Measurements from ENCODE around the gene KLK7.
"Not testable (repeated sequence)": the region's sequence is repeated elsewhere in the genome, so short reads cannot be mapped to it uniquely, and the experiment has no call there.

The KLK7 gene

DNA sequence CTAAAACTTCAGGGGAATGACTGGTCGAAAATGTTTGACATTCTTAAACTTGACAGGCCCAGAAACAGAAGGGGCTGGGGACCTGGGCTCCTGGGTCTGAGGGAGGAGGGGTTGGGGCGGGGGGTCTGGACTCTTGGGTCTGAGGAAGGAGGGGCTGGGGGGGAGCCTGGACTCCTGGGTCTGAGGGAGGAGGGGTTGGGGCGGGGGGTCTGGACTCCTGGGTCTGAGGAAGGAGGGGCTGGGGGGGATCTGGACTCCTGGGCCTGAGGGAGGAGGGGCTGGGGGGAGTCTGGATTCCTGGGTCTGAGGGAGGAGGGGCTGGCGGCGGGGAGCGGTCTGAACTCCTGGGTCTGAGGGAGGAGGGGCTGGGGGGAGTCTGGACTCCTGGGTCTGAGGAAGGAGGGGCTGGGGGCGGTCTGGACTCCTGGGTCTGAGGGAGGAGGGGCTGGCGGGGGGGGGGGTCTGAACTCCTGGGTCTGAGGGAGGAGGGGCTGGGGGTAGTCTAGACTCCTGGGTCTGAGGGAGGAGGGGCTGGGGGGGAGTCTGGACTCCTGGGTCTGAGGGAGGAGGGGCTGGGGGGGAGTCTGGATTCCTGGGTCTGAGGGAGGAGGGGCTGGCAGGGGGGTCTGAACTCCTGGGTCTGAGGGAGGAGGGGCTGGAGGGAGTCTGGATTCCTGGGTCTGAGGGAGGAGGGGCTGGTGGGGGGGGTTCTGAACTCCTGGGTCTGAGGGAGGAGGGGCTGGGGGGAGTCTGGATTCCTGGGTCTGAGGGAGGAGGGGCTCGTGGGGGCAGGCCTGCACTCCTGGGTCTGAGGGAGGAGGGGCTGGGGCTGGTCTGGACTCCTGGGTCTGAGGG lies 8.8 kb downstream of the KLK7 start:
- no peak for DNase-seq

DNA sequence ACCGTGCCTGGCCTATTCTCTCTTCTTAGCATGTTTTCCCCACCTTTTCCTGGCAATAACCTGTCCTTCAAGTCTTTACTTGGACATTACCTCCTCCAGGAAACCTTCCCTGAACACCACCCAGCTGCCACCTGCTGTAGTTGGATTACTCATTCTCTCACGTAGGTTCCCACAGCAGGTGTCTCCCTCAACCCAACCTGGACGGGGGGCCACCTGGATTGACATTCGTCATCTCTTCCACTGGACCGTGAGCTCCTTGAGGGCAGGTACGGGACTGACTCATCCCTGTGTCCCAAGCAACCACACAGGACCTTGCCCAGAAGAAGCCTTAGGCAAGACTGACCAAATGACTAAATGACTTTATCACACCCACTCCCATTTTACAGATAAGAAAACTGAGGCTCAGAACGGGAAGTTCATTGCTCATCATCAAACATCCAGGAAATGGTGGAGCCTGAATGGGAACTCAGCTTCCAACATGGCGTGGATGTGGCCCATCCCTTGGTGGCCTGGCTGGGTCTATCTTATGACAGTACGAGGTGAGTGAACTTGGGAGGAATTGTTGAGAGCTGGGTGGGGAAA lies 10.8 kb downstream of the KLK7 start:
- no peak for DNase-seq

DNA sequence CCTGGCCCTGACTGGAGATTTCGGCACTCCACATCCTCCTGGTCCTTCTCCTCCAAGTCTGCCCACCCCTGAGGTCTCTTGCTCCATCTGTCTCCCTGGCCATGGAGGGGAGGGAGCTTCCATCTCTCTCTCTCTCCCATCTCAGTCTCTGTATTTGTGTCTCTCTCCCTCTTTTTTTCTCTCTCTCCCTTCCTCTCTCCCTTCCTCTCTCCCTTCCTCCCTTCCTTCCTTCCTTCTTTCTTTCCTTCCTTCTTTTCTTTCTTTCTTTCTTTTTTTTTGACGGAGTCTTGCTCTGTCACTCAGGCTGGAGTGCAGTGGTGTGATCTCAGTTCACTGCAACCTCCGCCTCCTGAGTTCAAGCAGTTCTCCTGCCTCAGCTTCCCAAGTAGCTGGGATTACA lies 13.9 kb downstream of the KLK7 start:
- DNase-seq, result not testable (repeated sequence)

DNA sequence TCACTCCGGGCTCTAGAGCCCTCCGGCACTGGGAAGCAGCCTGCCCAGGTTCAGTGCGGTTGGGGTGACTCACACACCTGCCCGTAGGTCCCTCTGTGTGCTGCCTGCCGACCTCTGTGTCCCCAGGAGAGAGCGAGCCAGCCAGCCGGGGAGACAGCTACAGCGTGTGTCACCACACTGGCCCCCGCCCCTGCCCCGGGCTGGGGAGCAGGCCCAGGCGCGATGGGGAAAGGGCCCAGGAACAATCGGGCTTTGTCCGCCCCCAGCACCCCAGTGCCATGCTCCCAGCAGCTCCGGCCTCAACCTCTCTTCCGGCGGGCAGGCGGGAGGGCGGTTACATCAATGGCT lies 14.3 kb downstream of the KLK7 start, which contains the start of gene KLK6:
Gene KLK6 (minus strand): TSS at position 179 of the 348 bp plus-strand sequence. CDS start 1,487 bp downstream, outside the sequence.
- no peak for DNase-seq

DNA sequence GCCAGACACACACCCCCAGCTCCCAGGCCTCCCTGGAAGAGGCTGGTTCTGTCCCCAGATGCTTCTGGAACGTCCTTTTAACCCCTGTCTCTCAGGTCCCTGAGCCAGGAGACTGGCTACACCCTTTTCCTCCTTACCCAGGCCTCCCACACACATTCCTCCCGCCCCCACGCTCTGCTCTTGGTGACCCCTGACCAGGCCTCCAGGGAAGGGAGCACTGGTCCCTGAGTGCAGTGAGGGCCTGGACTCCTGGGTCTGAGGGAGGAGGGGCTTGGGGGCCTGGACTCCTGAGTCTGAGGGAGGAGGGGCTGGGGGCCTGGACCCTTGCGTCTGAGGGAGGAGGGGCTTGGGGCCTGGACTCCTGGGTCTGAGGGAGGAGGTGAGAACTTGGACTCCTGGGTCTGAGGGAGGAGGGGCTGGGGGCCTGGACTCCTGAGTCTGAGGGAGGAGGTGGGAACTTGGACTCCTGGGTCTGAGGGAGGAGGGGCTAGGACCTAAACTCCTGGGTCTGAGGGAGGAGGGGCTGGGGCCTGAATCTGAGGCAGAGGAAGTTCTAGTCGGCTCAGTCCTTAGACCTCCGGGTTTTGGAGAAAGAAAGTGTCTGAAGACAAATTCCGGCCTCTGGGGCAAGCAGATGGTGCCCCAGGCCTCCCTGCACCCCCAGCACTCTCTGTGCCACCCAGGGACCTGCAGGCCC lies 14.9 kb downstream of the KLK7 start:
- DNase-seq, result no peak

DNA sequence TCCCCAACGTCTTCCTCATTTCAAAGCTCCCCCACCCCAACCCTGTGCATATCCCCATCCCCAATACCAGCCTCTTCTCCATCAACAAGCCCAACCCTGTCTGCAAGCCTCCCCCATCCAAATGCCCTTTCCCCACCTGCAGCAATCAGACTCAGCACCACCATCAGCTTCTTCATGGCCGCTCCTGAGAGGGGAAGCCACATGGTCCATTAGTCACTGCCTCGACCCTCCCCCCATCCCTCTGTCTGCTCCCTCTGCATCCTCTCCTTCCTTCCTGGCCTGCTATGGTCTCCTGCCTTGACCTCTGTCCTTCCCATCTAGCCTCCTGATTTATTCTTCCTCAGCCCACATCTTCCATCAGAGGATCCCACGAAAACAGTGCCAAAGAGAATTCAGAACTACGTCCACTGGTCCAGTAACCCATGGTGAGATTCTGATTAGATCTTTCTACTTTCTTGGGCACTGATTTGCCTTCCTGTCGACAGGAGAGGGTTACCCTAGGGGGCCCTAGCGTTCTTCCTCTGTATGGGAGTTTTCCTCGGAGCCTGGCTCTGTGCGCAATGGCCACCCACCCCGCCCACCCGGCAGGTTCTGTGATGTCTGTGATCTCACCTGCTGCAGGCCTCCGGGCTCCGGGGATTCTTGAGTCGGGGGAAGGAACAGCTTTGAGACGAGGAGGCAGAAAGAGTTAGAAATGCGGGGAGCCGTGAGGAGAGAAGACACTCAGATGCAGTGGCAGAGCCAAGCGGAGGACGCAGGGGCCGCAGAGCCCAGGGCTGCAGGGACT lies 15.6 kb downstream of the KLK7 start:
- DNase-seq, result no peak

DNA sequence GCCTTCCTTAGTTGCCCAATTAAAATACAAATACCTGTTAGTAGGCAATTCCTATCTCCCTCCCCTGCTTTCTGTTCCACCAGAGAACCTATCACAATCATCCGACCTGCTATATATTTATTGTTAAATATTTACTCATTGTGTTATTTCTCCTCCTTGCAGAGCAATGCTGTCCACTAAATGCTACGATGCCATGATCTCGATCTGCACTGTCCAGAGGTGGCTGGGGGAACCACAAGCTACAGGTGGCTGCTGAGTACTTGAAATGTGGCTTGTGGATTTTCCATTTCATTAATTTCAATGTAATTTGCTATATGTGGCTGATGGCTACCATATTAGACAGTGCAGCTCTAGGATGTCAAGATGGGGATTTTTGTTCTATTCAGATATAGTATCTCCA lies 19.5 kb downstream of the KLK7 start:
- DNase-seq, result no peak

DNA sequence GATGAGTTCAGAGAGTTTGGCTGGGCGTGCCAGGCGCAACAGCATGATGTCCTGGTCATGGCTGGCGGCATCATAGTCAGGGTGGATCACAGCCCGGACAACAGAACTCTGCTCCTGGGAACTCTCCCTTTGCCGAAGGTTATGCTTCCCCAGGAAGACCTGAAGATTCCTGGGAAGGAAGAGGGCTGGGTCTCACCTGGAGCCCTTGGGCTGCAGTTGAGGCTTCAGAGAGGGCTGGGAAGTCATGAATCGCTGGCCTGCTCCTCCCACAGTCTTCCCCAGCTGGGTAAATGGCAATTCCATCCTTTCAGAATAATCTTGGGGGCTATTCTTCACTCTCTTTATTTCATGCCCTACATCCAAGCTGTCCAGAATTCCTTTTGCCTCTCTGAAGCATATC lies 20.3 kb downstream of the KLK7 start:
- DNase-seq, result no peak

DNA sequence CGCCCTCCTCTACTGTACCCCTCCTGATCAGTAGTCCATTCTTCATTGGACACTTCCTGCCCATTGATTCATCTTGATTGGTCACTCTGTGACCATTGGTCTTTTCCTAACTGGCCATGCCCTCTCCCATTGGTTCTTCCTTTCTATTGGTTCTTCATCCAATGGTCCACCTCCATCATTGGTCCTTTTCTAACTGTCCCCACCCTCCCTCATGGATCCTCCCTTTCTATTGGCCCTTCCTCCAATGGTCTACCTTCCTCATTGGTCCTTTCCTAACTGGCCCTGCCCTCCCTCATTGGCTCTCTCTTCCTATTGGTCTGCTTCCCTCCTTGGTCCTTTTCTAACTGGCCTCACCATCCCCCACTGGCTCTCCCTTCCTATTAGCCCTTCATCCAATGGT lies 21.5 kb downstream of the KLK7 start:
- DNase-seq, result no peak

DNA sequence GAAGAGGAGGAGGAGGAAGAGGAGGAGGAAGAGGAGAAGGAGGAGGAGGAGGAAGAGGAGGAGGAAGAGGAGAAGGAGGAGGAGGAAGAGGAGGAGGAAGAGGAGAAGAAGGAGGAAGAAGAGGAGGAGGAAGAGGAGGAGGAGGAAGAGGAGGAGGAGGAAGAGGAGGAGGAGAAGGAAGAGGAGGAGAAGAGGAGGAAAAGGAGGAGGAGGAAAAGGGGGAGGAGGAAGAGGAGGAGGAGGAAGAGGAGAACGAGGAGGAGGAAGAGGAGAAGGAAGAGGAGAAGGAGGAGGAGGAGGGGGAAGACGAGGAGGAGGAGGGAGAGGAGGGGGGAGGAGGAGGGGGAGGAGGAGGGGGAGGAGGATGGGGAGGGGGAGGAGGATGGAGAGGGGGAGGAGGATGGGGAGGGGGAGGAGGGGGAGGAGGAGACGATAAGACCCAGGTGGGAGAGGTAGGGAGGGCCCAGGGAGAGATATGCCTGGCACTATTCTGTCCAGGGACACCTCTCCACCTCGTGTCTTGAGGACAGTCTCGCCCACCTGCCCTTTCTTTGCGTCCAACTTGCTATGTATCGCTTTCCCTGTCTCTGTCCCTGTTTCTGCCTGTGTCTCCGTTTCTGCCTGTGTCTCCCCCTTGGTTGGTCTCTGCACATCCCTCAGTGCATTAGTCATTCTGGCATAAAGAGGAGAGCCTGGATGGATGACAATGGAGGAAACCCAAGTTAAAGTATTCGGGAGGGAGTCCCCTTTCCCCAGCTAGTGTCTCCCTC lies 23.8 kb downstream of the KLK7 start:
- no peak for DNase-seq

DNA sequence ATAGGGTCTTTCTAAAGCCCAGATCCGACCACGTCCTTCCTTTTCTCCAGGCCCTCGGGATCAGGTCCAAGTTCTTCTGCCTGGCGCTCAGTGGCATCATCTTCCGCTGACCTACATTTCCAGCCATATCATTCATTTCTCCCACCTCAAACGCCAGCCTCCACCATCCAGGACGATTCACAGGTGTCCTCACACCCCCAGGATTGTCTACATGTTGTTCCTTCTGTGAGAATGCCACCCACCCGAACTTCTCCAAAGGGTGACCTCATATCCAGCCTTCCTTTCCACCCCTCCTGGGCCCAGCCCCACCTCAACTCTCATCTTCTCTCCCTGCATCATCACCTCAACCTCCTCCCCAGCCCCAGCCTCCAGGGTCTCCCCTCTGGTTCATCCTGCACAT lies 26.1 kb downstream of the KLK7 start:
- DNase-seq, result no peak

DNA sequence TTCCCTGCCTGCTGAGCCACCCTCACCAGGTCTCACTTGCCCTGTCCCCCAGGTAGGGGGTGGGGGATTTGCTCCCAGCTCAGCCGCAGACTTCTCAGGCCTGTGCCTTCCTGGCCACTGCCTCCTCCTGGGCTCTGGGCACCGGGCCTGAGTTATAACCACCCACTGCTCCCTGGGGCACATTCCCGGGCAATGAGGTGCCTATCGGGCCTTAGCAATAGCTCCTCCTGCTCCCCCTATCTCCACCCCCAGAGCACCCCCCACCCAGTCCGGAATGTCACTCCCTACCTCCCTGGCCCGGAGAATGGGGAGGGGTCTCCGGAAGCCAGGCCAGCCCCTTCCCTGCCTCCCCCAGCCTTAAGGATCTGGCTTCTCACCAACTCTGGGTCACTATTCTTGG lies 30.8 kb downstream of the KLK7 start, which contains the start of gene KLK5:
Gene KLK5 (minus strand): TSS at position 129 of the 400 bp plus-strand sequence. CDS start 381 bp downstream, outside the sequence.
- DNase-seq, result no peak

DNA sequence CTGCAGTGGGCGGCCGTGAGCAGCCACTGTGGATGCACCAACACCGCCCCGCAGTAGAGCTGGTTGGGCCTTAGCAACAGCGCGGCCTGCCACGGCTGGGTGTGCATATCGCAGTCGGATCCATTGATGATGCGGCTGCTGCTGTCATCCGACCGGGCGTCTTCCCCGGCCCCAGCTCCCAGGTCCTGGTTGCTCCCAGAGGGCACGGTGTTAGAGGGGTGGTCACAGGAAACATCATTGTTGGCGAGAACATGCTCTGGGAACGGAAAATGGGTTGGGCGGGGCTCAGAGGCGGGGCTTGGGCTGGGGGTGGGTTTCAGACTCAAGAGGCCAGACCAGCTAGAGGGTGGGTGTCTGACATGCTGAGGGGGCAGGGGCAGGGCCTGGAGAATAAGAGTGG lies 33.9 kb downstream of the KLK7 start:
- DNase-seq, result no peak

DNA sequence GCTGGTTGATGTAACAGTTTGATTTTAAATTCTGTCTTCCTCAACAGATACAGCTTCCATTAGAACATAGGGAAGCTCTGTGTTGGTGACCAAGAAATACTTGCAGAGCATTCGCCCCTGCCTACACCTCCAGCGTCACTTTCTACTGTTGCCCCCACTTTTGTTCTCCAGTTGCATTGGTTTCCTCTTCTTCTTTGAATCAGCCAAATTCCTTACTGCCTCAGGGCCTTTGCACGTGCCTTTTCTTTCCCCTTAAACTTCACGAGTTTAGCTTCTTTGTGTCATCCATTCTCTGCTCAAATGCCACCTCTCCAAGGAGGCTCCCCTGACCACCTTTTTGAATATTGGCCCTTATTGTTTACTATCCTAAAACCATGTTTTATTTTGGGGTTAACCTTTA lies 36.6 kb downstream of the KLK7 start:
- no peak for DNase-seq

DNA sequence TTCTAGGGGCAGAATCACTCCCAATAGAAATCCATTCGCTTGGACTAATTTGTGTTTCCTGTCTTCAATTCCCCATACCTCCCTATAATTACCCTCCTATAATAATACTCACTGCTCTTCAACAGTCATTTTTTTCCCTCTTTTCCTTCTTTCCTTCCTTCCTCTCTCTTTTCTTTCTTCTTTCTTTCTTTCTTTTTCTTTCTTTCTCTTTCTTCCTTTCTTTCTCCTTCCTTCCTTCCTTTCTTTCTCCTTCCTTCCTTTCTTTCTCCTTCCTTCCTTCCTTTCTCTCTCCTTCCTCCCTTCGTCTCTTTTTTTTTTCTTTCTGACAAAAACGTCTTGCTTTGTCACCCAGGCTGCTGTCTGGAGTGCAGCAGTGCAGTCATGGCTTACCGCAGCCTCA lies 38.9 kb downstream of the KLK7 start:
- DNase-seq, result no peak

DNA sequence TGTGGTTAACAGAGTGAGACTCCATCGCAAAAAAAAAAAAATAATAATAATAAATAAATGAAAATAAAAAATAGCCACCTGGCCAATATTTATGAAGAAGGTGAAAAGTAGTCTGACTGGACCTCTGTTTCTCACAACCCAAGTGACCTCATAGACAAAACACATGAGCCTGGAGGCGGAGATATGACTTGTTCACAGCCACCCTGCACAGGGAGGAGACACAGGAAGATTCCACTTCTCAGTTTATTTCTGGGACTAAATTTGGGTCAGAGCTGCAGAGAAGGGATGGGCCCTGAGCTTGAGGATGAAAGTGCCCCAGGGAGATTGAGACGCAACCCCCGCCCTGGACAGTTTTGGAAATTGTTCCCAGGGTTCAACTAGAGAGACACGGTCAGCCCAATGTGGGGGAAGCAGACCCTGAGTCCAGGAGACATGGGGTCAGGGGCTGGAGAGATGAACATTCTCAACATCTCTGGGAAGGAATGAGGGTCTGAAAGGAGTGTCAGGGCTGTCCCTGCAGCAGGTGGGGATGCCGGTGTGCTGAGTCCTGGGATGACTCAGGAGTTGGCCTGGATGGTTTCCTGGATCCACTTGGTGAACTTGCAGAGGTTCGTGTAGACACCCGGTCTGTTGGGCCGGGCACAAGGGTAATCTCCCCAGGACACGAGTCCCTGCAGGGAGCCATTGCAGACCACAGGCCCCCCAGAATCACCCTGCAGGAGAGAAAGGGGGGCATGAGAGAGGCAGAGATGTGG lies 40.5 kb downstream of the KLK7 start:
- no peak for DNase-seq

DNA sequence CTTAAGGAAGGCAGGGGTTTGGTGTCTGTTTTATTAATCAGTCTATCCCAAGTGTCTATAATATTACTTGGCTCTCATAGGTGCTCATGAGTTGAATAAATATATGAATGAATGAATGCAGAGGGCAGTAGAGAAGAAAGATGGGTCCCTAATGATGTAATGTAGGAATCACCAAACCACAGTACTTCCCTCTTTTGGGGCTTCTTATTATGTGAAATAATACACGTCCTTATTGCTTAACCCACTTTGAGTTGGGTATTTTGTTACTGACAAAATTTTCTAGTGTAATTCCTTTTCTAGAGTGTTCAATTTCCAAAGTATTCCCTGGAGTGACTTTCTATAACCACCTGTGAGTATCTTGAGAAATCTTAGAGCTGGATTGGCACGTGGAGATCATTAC lies 44.1 kb downstream of the KLK7 start:
- DNase-seq, result no peak

DNA sequence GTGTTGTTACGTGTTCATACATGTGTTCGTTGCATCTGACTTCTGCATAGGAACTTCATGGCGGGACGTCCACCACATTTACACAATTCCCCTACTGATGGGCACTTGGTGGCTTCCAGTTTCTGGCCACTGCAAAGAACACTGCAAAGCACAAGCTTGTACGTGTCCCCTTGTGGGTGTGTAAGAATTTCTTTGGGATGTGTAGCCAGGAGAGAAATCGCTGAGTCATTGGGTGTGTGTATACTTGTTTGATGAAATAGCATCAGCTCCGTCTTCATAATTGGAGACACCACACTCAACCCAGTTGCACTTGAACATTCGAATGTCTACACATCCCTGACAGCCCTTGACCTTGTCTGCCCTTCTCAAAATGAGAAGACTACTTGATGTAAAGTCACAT lies 50.1 kb downstream of the KLK7 start:
- no peak for DNase-seq

DNA sequence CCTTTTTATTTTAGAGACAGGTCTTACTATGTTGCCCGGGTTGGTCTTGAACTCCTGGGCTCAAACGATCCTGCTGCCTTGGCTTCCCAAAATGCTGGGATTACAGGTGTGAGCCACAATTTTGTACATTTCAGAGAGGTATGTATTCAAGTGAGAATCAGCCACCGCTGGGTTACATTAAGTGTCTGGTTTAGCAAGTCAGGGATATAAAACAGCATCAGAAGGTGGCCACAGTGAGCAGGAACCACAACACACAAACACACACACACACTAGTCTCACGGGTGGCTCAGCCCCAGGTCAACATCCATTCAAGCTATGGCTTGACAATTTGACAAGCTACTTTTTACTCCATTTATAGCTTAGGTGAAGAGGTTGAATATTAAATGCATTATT lies 51.0 kb downstream of the KLK7 start:
- no peak for DNase-seq

DNA sequence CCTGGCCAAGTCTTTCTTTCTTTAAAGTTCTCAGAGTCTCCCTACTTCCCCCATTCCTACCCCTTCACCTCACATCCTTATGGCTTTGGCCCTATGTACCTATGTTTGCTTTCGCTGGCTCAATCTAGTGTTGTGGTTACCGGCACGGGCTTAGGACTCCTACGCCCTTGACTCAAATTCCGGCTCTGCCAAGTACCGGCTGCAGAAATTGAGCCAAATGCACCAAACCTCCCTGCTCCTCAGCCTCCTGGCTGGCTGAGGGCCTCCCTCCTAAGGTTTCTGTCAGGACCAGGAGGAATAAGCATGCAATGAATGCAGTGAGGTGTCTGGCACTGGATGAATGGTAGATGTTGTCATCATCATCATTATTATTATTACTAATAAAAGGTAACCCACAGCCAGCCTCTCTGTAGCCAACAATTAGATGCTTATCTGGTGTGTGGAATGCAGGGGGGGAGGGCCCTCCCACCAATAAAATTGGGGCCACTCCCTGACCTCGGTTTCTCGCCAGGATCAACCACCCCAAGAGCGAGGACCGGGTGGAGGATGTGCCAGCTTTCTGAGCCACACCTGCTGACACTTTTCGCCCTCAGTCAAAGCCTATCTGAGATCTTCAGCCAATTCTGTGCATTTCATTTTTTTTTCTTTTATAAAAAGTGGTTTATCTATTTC lies 51.6 kb downstream of the KLK7 start:
- DNase-seq, result no peak

DNA sequence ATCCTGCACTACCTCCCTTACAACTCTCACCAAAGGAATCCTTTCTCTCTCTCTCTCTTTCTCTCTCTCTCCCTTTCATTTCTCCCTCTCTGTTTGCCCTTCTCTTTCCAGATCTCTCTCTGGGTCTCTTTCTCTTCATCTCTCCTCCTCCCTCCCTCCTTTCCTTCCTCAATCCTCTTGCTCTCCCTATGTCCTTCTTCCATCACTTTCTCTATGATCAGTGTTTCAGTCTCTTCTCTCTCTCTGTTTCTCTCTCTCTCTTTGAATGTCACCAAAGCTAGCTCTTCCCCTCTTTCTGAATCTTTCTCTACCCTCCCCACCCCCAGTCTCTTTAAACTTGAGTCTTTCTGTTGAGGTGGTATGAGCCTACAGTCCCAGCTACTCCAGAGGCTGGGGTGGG lies 52.7 kb downstream of the KLK7 start:
- DNase-seq, result no peak

Measured in NCI-H1092 treated with DMSO at 0.1 percent for 48 hours (cell line).